Hematopoietic multipotent progenitor cell treated with erythropoietin and hydrocortisone succinate and interleukin-3 and kit ligand, for 15 days (in vitro differentiated cells): ENCODE results near the gene CENPC.
"Not testable (repeated sequence)": the region's sequence is repeated elsewhere in the genome, so short reads cannot be mapped to it uniquely, and the experiment has no call there.

Source experiments
- DNase-seq: peaks from one replicate; pipeline ENCODE4 v3.0.0-alpha.2; 2015; ENCODE audit warnings: low spot score

The CENPC gene

DNA sequence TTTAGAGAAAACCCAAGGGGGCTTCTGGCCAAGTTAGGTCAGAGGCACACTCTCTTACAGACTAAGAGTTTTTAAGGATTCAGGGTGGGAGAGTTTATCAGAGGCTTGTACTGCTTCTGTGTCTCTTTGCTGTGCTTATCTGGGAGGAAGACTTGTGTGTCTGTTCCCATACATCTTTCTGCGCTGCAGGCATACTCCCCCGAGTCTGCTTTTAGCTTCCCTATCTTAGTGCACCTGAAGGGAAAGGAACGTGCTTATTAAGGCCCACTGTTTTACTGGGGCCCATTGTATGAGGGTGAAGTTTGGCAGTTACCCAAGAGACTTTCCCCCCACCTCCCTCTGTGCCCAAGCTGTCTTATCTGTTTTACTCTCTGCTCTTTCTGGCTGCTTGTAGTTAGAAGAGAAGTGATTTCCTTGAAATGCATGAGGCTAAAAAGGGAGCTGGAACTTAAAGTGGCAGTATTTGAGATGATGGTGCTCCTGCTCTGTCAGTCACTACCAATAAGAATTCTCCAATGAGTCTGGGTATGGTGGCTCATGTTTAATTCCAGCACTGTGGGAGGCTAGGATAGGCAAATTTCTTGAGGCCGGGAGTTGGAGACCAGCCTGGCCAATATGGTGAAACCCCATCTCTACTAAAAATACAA, 7.0 kb upstream of the CENPC start:
- DNase-seq, result not testable (repeated sequence)

DNA sequence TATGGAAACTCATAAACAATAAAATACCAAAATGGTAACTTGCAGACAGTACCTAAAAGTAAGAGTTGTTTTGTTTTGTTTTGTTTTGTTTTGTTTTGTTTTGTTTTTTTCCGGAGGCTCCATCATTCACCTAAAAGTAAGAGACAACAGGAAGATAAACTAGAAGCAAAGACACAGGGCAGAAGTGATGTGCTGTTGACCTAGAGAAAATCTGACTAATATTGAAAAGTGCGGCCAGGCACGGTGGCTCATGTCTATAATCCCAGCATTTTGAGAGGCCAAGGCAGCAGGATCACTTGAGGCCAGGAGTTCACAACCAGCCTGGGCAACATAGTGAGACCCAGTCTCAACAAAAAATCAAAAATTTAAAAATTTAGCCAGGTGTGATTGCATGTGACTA, 5.6 kb upstream of the CENPC start:
- no peak for DNase-seq

- no peak for DNase-seq
These were observed 5.1 kb upstream of the CENPC start for GRCh38 chr4:67550451-67550850.

DNA sequence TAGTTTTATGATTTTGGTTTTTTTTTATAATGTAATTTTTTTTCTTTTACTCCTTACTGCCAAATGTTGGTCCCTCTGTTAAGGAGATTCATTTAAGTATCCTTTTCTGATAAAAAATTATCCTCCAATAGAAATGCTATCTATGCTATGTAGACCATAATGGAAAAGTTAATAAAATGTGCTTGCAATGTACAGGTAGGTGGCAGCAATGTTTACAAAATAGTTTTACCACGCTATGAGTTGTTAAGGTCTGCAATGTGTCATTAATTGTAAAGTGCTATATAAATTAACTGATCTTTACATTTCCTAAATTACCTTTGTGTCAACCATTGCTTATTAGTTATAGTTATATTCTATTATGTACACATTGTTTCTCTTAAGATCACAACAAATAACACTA, 3.8 kb upstream of the CENPC start:
- peak; percentile 45 for DNase-seq

DNA sequence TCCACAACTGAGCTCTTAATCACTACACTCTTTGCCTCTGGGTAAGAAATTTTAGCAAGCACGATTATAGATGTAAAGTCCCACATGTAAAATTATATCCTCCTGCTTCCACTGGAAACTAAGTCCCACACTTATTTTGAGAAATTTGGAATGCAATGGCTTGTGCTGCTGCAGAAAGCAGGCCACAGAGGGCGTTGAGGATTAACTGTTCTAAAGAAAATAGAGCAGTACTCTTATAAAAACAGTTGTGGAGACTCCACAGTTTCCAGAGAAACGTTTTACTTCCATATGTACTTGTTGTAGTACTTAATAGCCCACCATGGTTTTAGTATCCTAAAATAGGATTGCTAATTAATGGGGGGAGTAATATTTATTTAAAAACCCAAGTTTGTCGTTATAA, 1.7 kb upstream of the CENPC start:
- DNase-seq, result no peak

DNA sequence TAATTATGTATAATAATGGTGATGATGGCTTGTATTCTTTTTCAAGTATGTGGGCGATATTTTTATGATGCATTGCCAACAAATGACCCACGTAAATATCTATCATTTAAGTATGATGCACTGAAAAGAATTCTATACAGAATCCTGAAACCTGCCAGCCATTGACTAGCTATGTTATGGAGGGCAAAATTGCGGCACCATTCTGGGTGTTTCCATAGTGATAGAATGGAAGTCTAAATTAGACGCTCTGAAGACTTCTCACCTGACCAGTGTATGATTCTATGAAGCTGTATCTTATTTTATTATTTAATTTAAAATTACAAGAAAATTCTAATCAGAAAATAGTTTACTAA, 677 bp upstream of the CENPC start:
- no peak for DNase-seq

DNA sequence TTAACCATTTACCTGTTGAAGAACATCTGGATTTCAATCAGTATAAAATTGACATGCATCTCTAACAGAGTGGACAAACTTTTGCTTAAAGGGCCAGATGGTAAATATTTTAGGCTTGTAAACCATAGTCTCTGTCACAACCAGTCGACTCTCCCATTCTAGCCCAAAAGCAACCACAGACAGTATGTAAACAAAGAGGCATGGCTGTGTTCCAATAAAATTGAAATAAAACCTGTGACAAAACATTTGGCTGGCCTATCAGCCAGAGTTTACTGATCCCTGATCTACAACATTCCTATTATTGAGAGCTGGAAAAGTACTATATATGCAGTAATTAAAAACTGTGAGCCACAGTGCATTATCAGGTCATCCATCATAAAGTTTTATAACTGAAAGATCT, 3.2 kb downstream of the CENPC start:
- no peak for DNase-seq

- DNase-seq, result no peak
These were observed 5.5 kb downstream of the CENPC start for GRCh38 chr4:67539830-67540229.

GRCh38 chr4:67535280-67535840, 9.9 kb downstream of the CENPC start:
- DNase-seq, result no peak

- DNase-seq, result no peak
These were observed 12.2 kb downstream of the CENPC start for GRCh38 chr4:67533112-67533511.

DNA sequence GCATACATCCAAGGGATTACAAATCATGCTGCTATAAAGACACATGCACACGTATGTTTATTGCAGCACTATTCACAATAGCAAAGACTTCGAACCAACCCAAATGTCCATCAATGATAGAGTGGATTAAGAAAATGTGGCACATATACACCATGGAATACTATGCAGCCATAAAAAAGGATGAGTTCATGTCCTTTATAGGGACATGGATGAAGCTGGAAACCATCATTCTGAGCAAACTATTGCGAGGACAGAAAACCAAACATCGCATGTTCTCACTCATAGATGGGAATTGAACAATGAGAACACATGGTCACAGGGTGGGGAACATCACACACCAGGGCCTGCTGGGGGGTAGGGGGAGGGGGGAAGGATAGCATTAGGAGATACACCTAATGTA, 12.9 kb downstream of the CENPC start:
- not testable (repeated sequence) for DNase-seq

- no peak for DNase-seq
These were observed 13.8 kb downstream of the CENPC start for GRCh38 chr4:67531379-67531962.

GRCh38 chr4:67524140-67524539, 21.2 kb downstream of the CENPC start:
- not testable (repeated sequence) for DNase-seq

- DNase-seq, result peak; percentile 75
These were observed 22.2 kb downstream of the CENPC start for GRCh38 chr4:67522851-67523671.

GRCh38 chr4:67522230-67522629, 23.1 kb downstream of the CENPC start:
- no peak for DNase-seq

GRCh38 chr4:67521506-67521905, 23.8 kb downstream of the CENPC start:
- no peak for DNase-seq

- DNase-seq, result no peak
These were observed 25.2 kb downstream of the CENPC start for GRCh38 chr4:67520141-67520540.

- DNase-seq, result no peak
These were observed 32.8 kb downstream of the CENPC start for GRCh38 chr4:67512501-67512900.

GRCh38 chr4:67500373-67500772, 44.9 kb downstream of the CENPC start:
- DNase-seq, result no peak

- no peak for DNase-seq
These were observed 45.5 kb downstream of the CENPC start for GRCh38 chr4:67499799-67500198.

- DNase-seq, result no peak
These were observed 61.3 kb downstream of the CENPC start for GRCh38 chr4:67483868-67484602.

GRCh38 chr4:67480810-67481209, 64.5 kb downstream of the CENPC start:
- DNase-seq, result no peak
